ENCODE measurements around the gene BORCS6. TPM values are rescaled to one million over a fixed set of nuclear protein-coding genes. Genes with fewer than 3 reads are reported as not detected.
A peak's percentile ranks its signal among the peaks of the same experiment; 100 is the strongest.
"Not testable (repeated sequence)": the region's sequence is repeated elsewhere in the genome, so short reads cannot be mapped to it uniquely, and the experiment has no call there.

The BORCS6 gene
- total and polyA plus RNA-seq, 10 donors = 9.5 to 16.5 (median 12.3) TPM

DNA sequence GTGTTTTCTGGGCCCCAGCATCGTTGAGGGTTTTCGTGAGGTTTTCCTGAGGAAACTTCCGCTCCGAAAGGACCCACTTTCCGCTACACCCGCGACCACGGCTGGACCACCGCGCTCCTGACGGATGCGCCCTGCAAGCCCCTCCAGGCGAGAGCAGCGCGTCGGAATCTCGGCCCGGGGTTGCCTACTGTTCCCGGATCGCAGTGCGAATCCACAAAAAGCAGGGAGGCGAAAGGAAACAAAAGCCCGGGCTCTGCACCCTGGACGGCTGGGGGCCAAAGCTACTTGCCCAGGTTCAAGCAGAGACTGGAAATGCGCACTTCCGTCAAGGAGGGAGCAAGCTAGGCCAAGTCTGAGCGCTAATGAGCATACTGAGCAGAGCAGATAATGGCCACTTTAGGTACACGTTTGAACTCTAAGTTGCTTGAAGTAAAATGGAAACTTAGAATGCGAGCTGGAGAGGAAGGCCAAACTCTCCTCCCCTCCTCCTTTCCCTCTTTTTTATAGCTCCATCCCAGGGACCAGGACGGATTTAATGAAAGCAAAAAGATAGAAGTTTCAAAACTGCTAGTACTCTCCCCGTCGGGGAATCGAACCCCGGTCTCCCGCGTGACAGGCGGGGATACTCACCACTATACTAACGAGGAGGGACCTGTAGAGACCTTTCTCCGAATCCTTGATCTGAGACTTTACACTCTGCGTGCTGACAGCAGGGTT lies 31.8 kb upstream of the BORCS6 start:
- Histone ChIP-seq H3K4me1 (peaks cover 18 to 64% (median 40%) of the 10 kb centered on the region in 6 donors), H3K9me3 (no peaks in the 10 kb centered on the region), H3K27ac (peak overlapping the region; percentile 94 to 99 (median 98)), H3K27me3 (replicated peaks in 1 of 7) (no peaks in the 10 kb centered on the region), H3K36me3 (peaks cover 0 to 15% (median 0%) of the 10 kb centered on the region in 6 donors), H3K4me3 (peak overlapping the region; percentile 54 to 79 (median 66))
- intact Hi-C loops (cut with DNase I; ENCODE audit: low total_unique reads) = loop anchor here (10.0 kb wide), 1 partner anchor 73 kb away; the partner anchor contains the start of gene SLC25A35
- TF ChIP-seq, protein P1, sequence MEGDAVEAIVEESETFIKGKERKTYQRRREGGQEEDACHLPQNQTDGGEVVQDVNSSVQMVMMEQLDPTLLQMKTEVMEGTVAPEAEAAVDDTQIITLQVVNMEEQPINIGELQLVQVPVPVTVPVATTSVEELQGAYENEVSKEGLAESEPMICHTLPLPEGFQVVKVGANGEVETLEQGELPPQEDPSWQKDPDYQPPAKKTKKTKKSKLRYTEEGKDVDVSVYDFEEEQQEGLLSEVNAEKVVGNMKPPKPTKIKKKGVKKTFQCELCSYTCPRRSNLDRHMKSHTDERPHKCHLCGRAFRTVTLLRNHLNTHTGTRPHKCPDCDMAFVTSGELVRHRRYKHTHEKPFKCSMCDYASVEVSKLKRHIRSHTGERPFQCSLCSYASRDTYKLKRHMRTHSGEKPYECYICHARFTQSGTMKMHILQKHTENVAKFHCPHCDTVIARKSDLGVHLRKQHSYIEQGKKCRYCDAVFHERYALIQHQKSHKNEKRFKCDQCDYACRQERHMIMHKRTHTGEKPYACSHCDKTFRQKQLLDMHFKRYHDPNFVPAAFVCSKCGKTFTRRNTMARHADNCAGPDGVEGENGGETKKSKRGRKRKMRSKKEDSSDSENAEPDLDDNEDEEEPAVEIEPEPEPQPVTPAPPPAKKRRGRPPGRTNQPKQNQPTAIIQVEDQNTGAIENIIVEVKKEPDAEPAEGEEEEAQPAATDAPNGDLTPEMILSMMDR (IDR thresholded peaks at IDR 0.05 in 8 of 11, conservative IDR thresholded peaks at IDR 0.05 in 3 of 11) = peak in 1 of 11 experiments; percentile 3
- TF ChIP-seq POLR2A (IDR thresholded peaks at IDR 0.05) = peak in 1 of 3 donors; percentile 52
- TF ChIP-seq POLR2AphosphoS5 (IDR thresholded peaks at IDR 0.05) = peak; percentile 61 to 72 (median 72)
- WGBS, 5 donors = 0 to 1% (median 0%) methylated on average over 34 to 40 of the region's 40 CpGs
- DNase-seq = peak; percentile 90

DNA sequence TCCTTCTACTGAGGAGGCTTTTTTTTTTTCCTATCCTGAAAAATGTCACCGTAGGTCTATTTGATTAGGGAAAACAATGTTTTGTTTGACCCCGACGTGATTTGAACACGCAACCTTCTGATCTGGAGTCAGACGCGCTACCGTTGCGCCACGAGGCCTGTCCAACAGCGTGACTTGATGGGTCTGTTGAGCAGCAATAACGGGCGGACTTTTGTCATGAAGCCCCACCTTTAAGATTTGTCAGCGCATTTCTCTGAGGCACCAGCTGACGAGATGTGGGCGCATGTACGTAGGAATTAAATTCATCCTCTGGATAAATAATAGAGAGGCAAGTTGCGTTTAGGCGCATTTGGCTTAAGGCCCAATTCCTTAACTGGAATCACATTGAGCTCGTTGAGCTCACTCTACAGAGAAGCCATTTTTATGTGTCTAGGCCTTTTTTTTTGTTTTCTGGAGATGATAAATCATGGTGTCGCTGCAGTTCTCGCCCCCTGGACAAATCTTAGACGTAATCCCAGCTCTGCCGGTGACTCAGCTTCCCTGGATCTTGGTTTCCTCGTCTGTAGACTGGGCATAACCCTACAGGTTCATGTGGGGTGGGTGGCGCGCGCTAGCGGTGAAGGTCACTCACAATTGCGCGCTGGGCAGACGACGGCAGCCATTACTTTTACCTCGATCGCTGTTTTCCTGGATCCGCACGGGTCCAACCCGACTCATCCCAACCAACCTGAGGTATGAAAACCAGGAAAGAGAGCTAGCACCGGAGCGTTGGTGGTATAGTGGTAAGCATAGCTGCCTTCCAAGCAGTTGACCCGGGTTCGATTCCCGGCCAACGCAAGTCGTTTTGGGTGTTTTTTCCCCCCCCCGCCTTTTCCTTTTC lies 31.0 kb upstream of the BORCS6 start:
- intact Hi-C loops (cut with DNase I; ENCODE audit: low total_unique reads) = loop anchor here (10.0 kb wide), 1 partner anchor 74 kb away; the partner anchor contains the start of gene SLC25A35
- no peaks in the 10 kb centered on the region for H3K9me3 ChIP-seq
- H3K36me3 ChIP-seq = peaks cover 0 to 15% (median 0%) of the 10 kb centered on the region in 6 donors
- H3K27me3 ChIP-seq (replicated peaks in 1 of 7) = no peaks in the 10 kb centered on the region
- peak overlapping the region; percentile 94 to 99 (median 98) for H3K27ac ChIP-seq
- peaks cover 17 to 56% (median 33%) of the 10 kb centered on the region in 6 donors for H3K4me1 ChIP-seq
- DNase-seq = peak; percentile 91
- 0 to 1% (median 1%) methylated on average over 41 to 45 of the region's 45 CpGs for WGBS, 5 donors
- TF ChIP-seq POLR2AphosphoS5 (IDR thresholded peaks at IDR 0.05) = no peak
- peak in 1 of 3 donors; percentile 44 for TF ChIP-seq POLR2A (IDR thresholded peaks at IDR 0.05)
- TF ChIP-seq, protein P1 (IDR thresholded peaks at IDR 0.05 in 8 of 11, conservative IDR thresholded peaks at IDR 0.05 in 3 of 11) = peak in 1 of 11 experiments; percentile 2
- peak overlapping the region; percentile 54 to 79 (median 66) for H3K4me3 ChIP-seq

DNA sequence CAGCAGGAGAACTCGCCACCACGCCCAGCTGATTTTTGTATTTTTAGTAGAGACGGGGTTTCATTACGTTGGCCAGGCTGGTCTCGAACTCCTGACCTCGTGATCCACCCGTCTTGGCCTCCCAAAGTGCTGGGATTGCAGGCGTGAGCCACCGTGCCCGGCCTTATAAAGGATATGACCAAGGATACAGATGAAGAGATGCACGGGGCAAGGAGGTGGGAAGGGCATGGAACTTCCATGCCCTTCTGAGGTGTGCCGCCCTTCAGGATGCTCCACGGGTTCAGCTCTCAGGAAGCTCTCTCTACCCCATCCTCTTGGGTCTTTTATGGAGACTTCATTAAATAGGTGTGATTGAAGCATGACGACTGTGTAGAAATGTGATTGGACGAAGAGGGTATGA lies 24.0 kb upstream of the BORCS6 start:
- 80 to 91% (median 89%) methylated on average over 15 of the region's 15 CpGs for WGBS, 5 donors
- H3K9me3 ChIP-seq; H3K27ac ChIP-seq; DNase-seq; H3K36me3 ChIP-seq; H3K4me3 ChIP-seq; H3K27me3 ChIP-seq (replicated peaks in 1 of 7); intact Hi-C loops (cut with DNase I; ENCODE audit: low total_unique reads): not testable (repeated sequence)
- peaks cover 6 to 29% (median 19%) of the 10 kb centered on the region in 6 donors for H3K4me1 ChIP-seq

DNA sequence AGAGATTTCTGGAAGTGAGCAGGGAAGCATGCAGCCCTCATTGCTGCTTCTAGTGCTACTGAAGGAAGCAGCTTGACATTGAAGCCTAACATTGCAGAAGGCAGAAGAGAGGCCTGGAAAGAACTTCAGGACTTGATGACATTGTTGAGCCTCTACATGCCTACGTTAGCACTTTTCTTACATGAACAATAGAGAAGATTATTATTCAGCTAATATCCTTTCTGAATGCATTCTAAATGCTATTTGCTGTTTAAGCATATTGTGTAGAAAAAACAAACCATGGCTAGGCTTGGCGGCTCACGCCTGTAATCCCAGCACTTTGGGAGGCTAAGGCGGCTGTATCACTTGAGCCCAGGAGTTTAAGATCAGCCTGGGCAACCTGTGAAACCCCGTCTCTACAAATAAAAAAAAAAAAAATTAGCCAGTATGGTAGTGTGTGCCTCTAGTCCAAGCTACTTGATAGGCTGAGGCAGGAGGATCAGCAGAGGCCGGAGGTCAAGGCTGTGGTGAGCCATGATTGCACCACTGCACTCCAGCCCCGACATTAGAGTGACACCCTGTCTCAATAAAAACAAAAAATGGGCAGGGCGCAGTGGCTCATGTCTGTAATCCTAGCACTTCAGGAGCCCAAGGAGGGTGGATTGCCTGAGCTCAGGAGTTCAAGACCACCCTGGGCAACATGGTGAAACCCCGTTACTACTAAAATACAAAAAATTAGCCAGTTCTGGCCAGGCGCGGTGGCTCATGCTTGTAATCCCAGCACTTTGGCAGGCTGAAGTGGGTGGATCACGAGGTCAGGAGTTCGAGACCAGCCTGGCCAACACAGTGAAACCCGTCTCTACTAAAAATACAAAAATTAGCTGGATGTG lies 22.6 kb upstream of the BORCS6 start:
- H3K9me3 ChIP-seq = no peaks in the 10 kb centered on the region
- H3K4me1 ChIP-seq = peaks cover 6 to 35% (median 19%) of the 10 kb centered on the region in 6 donors
- TF ChIP-seq POLR2AphosphoS5 (IDR thresholded peaks at IDR 0.05) = no peak
- intact Hi-C loops (cut with DNase I; ENCODE audit: low total_unique reads) = no loop called here
- DNase-seq = no peak
- peaks cover 0 to under 1% (median 0%) of the 10 kb centered on the region in 6 donors for H3K36me3 ChIP-seq
- H3K27me3 ChIP-seq (replicated peaks in 1 of 7) = no peaks in the 10 kb centered on the region
- H3K4me3 ChIP-seq = no peak overlapping the region
- WGBS, 5 donors = 82 to 92% (median 85%) methylated on average over 14 of the region's 14 CpGs
- no peak overlapping the region for H3K27ac ChIP-seq
